Hepatocyte (in vitro differentiated cells): ENCODE data around the gene NOX5. TPM values are rescaled to one million over a fixed set of nuclear protein-coding genes. Genes with fewer than 3 reads are reported as not detected.

Source experiments
- DNase-seq: peaks from one replicate; pipeline ENCODE4 v3.0.0-alpha.2; 2016; ENCODE audit warnings: low spot score
- H2AFZ ChIP-seq: fragments of 200-600 bp; sonication (generic); 2 replicates; pipeline ENCODE4 v1.6.0; 2016; ENCODE audit warnings: antibody characterized with exemption, mild to moderate bottlenecking
- H3K27ac ChIP-seq: fragments of 200-600 bp; sonication (generic); 2 replicates; pipeline ENCODE4 v1.5.1; 2016; ENCODE audit warnings: mild to moderate bottlenecking
- H3K27me3 ChIP-seq: fragments of 200-600 bp; sonication (generic); 2 replicates; pipeline ENCODE4 v1.6.1; 2016
- H3K36me3 ChIP-seq: fragments of 200-600 bp; sonication (generic); replicated peaks from 2 replicates; pipeline ENCODE4 v1.5.1; 2016; ENCODE audit warnings: low read depth; ENCODE audit not compliant: insufficient read depth
- H3K4me1 ChIP-seq: fragments of 200-600 bp; sonication (generic); 2 replicates; pipeline ENCODE4 v1.5.1; 2016; ENCODE audit warnings: mild to moderate bottlenecking, moderate library complexity; ENCODE audit not compliant: insufficient read depth
- H3K4me2 ChIP-seq: fragments of 200-600 bp; sonication (generic); 2 replicates; pipeline ENCODE4 v1.6.0; 2016
- H3K4me3 ChIP-seq: fragments of 200-600 bp; sonication (generic); 2 replicates; pipeline ENCODE4 v1.5.1; 2016; ENCODE audit warnings: mild to moderate bottlenecking
- H3K79me2 ChIP-seq: fragments of 200-600 bp; sonication (generic); 2 replicates; pipeline ENCODE4 v1.6.0; 2017; ENCODE audit warnings: mild to moderate bottlenecking
- H3K9me2 ChIP-seq: fragments of 200-600 bp; sonication (generic); replicated peaks from 2 replicates; pipeline ENCODE4 v1.6.0; 2017; ENCODE audit warnings: mild to moderate bottlenecking; ENCODE audit not compliant: insufficient read depth
- H3K9me3 ChIP-seq: fragments of 200-600 bp; sonication (generic); 2 replicates; pipeline ENCODE4 v1.5.1; 2016; ENCODE audit warnings: low read depth, mild to moderate bottlenecking
- H4K20me1 ChIP-seq: fragments of 200-600 bp; sonication (generic); 2 replicates; pipeline ENCODE4 v1.6.0; 2016; ENCODE audit warnings: mild to moderate bottlenecking; ENCODE audit not compliant: insufficient read depth, poor library complexity, severe bottlenecking
- EZH2 ChIP-seq: fragments of 200-600 bp; sonication (generic); IDR thresholded peaks from 2 replicates; pipeline ENCODE4 v1.6.1; 2016; ENCODE audit warnings: antibody characterized with exemption, mild to moderate bottlenecking, borderline replicate concordance
- EZH2phosphoT487 ChIP-seq: fragments of 200-600 bp; sonication (generic); IDR thresholded peaks from one replicate; pipeline ENCODE4 v1.6.1; 2018; ENCODE audit warnings: antibody characterized with exemption, mild to moderate bottlenecking, low read depth, moderate library complexity; ENCODE audit not compliant: unreplicated experiment, severe bottlenecking
- WGBS: methylation state at CpG from one replicate; pipeline ENCODE4 v1.1.6; 2016; ENCODE audit warnings: low lambda C conversion rate; ENCODE audit errors: missing lambda C conversion rate; 5-methylcytosine and 5-hydroxymethylcytosine counted together
- polyA plus RNA-seq: library from polyadenylated mRNA; unstranded; fragments of >200 nt; fragmentation: Nextera tagmentation; extraction: Ambion mirVana; gene quantifications from 2 replicates; pipeline ENCODE4 v1.2.1, GENCODE V29; 2016
- total RNA-seq: library from RNA; depleted of rRNA; stranded (reverse); fragments of >200 nt; gene quantifications from 2 replicates; pipeline ENCODE4 v1.2.3, GENCODE V29; 2014
- TF ChIP-seq, protein P1 (sequence below): fragments of 200-600 bp; sonication (generic); IDR thresholded peaks from 2 replicates; pipeline ENCODE4 v1.5.1; 2016; ENCODE audit warnings: antibody characterized with exemption, mild to moderate bottlenecking; ENCODE audit not compliant: poor library complexity

The NOX5 gene
- total and polyA plus RNA-seq, 2 experiments from 2014 or later: 0.13 TPM; not detected in 1

- Histone ChIP-seq H3K4me1 (no peaks in the 10 kb centered on the region), H3K27me3 (no peaks in the 10 kb centered on the region), H3K27ac (no peak overlapping the region), H2AFZ (no peak overlapping the region), H3K4me2 (no peak overlapping the region), H4K20me1 (no peaks in the 10 kb centered on the region), H3K79me2 (no peaks in the 10 kb centered on the region), H3K9me3 (no peaks in the 10 kb centered on the region), H3K4me3 (no peak overlapping the region), H3K9me2 (no peaks in the 10 kb centered on the region), H3K36me3 (no peaks in the 10 kb centered on the region)
- WGBS: 86% methylated on average over 4 of the region's 4 CpGs
- DNase-seq: no peak
- TF ChIP-seq EZH2: no peak
- TF ChIP-seq, protein P1, sequence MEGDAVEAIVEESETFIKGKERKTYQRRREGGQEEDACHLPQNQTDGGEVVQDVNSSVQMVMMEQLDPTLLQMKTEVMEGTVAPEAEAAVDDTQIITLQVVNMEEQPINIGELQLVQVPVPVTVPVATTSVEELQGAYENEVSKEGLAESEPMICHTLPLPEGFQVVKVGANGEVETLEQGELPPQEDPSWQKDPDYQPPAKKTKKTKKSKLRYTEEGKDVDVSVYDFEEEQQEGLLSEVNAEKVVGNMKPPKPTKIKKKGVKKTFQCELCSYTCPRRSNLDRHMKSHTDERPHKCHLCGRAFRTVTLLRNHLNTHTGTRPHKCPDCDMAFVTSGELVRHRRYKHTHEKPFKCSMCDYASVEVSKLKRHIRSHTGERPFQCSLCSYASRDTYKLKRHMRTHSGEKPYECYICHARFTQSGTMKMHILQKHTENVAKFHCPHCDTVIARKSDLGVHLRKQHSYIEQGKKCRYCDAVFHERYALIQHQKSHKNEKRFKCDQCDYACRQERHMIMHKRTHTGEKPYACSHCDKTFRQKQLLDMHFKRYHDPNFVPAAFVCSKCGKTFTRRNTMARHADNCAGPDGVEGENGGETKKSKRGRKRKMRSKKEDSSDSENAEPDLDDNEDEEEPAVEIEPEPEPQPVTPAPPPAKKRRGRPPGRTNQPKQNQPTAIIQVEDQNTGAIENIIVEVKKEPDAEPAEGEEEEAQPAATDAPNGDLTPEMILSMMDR: no peak
- TF ChIP-seq EZH2phosphoT487: no peak
These were observed 78.6 kb downstream of the NOX5 start for GRCh38 chr15:69093127-69093526.

DNA sequence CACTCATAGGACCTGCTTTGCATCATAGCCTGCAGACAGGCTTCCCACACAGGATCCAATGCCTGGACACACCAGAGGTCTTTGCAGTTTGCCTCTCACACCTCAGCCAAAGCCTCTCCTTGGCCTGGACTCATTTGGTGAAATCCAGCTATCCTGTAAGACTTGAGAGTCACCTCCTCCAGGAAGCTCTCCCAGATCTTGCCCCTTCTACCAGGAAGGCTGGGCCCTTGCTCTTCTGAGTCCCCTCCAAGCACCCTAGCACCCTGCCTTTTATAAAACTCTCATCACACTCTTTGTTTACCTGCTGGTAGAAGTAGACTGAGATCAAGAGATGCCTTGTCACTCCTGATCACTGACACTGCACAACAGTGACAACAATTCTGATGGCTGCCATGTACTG lies 79.1 kb downstream of the NOX5 start:
- no peaks in the 10 kb centered on the region for H3K79me2 ChIP-seq
- no peak overlapping the region for H3K4me2 ChIP-seq
- no peaks in the 10 kb centered on the region for H3K27me3 ChIP-seq
- TF ChIP-seq EZH2phosphoT487 (no peak), EZH2 (no peak)
- TF ChIP-seq, protein P1: no peak
- no peak overlapping the region for H3K4me3 ChIP-seq
- DNase-seq: no peak
- H4K20me1 ChIP-seq: no peaks in the 10 kb centered on the region
- H3K9me3 ChIP-seq: no peaks in the 10 kb centered on the region
- H3K9me2 ChIP-seq: no peaks in the 10 kb centered on the region
- H3K4me1 ChIP-seq: no peaks in the 10 kb centered on the region
- no peaks in the 10 kb centered on the region for H3K36me3 ChIP-seq
- no peak overlapping the region for H2AFZ ChIP-seq
- H3K27ac ChIP-seq: no peak overlapping the region

DNA sequence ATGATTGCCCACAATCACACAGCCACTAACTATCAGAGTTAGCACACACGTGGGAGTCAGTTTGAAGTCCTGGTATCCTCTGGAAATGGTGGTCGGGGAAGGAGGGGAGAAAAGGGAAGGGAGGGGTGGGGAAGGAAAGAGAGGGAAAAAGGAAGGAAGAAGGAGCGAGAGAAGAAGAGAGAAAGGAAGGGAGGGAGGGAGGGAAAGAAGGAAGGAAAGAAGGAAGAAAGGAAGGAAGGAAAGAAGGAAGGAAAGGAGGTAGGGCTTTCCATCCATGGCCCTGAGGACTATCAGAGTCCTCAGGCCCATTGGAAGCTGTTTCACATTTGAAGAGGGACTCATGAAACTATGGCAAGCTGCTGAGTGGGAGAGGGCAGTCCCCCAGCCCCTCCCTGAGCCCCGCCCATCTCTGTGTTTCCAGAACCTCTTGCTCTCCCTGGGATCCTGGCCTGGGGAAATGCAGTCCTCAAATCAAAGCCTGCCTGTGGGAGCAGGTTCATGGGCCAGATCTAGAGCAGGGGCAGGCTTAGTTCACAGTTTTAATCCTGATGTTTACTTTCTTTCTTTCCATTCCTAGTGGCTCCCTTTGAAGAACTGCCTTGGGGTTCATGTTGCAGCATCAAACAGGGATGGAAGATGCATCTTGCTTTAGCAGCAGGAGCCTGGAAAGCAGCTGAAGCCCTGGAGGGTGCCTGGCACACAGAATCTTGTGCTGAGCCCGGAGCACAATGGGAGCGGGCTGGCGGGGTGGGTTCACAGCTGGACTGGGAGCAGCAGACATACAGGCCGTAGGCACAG lies 79.8 kb downstream of the NOX5 start:
- Histone ChIP-seq H3K9me2 (no peaks in the 10 kb centered on the region), H3K79me2 (no peaks in the 10 kb centered on the region), H3K36me3 (no peaks in the 10 kb centered on the region), H4K20me1 (no peaks in the 10 kb centered on the region), H3K4me1 (no peaks in the 10 kb centered on the region), H2AFZ (no peak overlapping the region), H3K9me3 (no peaks in the 10 kb centered on the region), H3K27me3 (no peaks in the 10 kb centered on the region), H3K4me3 (no peak overlapping the region), H3K4me2 (no peak overlapping the region), H3K27ac (no peak overlapping the region)
- 54% methylated on average over 7 of the region's 8 CpGs for WGBS
- DNase-seq: no peak
- TF ChIP-seq, protein P1: no peak
- TF ChIP-seq EZH2 (no peak), EZH2phosphoT487 (no peak)
